HK-2 (cell line): ENCODE measurements around the gene PGF.
A peak's percentile ranks its signal among the peaks of the same experiment; 100 is the strongest.
"Not testable (repeated sequence)": the region's sequence is repeated elsewhere in the genome, so short reads cannot be mapped to it uniquely, and the experiment has no call there.

Experiments used
- DNase-seq: peaks from one replicate; pipeline ENCODE4 v3.0.0-alpha.2; 2018; ENCODE audit not compliant: unreplicated experiment

The PGF gene

GRCh38 chr14:74955229-74956026 lies at the start of gene PGF:
Gene PGF (minus strand): TSS chr14:74955597. CDS start chr14:74955242, 355 bp downstream.
- peak; percentile 66 for DNase-seq

GRCh38 chr14:75003250-75004027 lies 48.0 kb upstream of the PGF start:
- no peak for DNase-seq

GRCh38 chr14:75002392-75003249 lies 47.2 kb upstream of the PGF start, which contains the start of gene EIF2B2:
Gene EIF2B2 (plus strand): TSS chr14:75002921. CDS start chr14:75002991, 70 bp downstream.
- DNase-seq: peak; percentile 97

- DNase-seq: no peak
These were observed 46.5 kb upstream of the PGF start for GRCh38 chr14:75001899-75002298.

GRCh38 chr14:75001261-75001660 lies 45.9 kb upstream of the PGF start:
- DNase-seq: no peak

GRCh38 chr14:74995781-74996180 lies 40.4 kb upstream of the PGF start:
- not testable (repeated sequence) for DNase-seq

GRCh38 chr14:74994182-74994581 lies 38.8 kb upstream of the PGF start:
- DNase-seq: not testable (repeated sequence)

- DNase-seq: no peak
These were observed 33.6 kb upstream of the PGF start for GRCh38 chr14:74988993-74989392.

GRCh38 chr14:74988131-74988530 lies 32.7 kb upstream of the PGF start:
- no peak for DNase-seq

GRCh38 chr14:74985806-74986205 lies 30.4 kb upstream of the PGF start:
- no peak for DNase-seq

- DNase-seq: no peak
These were observed 29.6 kb upstream of the PGF start for GRCh38 chr14:74985028-74985310.

GRCh38 chr14:74984236-74985027 lies 29.0 kb upstream of the PGF start:
- no peak for DNase-seq

GRCh38 chr14:74983343-74983742 lies 27.9 kb upstream of the PGF start:
- no peak for DNase-seq

GRCh38 chr14:74982661-74983060 lies 27.3 kb upstream of the PGF start:
- no peak for DNase-seq

GRCh38 chr14:74981833-74982232 lies 26.4 kb upstream of the PGF start:
- no peak for DNase-seq

- DNase-seq: no peak
These were observed 26.0 kb upstream of the PGF start for GRCh38 chr14:74981462-74981782.

- DNase-seq: peak; percentile 60
These were observed 25.5 kb upstream of the PGF start for GRCh38 chr14:74980731-74981461.

GRCh38 chr14:74980398-74980730 lies 25.0 kb upstream of the PGF start:
- DNase-seq: no peak

- no peak for DNase-seq
These were observed 24.3 kb upstream of the PGF start for GRCh38 chr14:74979442-74980397.

- no peak for DNase-seq
These were observed 23.6 kb upstream of the PGF start for GRCh38 chr14:74979029-74979428.
